HFFc6 (cell line): Measurements from ENCODE around the gene MAN2B2. TPM values are rescaled to one million over a fixed set of nuclear protein-coding genes. Genes with fewer than 3 reads are reported as not detected.

Experiments
- DNase-seq: peaks from one replicate; pipeline ENCODE4 v3.0.0-alpha.2; 2018
- H3K27ac Mint-ChIP-seq: 2 replicates; pipeline ENCODE4 v1.8.0; 2020; ENCODE audit warnings: mild to moderate bottlenecking, mixed read lengths
- H3K27me3 Mint-ChIP-seq: 2 replicates; pipeline ENCODE4 v1.8.0; 2021; ENCODE audit warnings: mild to moderate bottlenecking, moderate library complexity, mixed read lengths; ENCODE audit not compliant: insufficient read depth
- H3K36me3 Mint-ChIP-seq: 2 replicates; pipeline ENCODE4 v1.8.0; 2021; ENCODE audit warnings: low read depth, mixed read lengths
- H3K4me1 Mint-ChIP-seq: 2 replicates; pipeline ENCODE4 v1.8.0; 2020; ENCODE audit warnings: low read depth, mixed read lengths
- H3K4me3 Mint-ChIP-seq: 2 replicates; pipeline ENCODE4 v1.8.0; 2020; ENCODE audit warnings: mild to moderate bottlenecking, moderate library complexity, mixed read lengths
- H3K9me3 Mint-ChIP-seq: 2 replicates; pipeline ENCODE4 v1.8.0; 2020; ENCODE audit warnings: mild to moderate bottlenecking, mixed read lengths
- CTCF ChIP-seq: fragments of 200-600 bp; sonication (generic); IDR thresholded peaks from 2 replicates; pipeline ENCODE4 v1.5.0; 2021; ENCODE audit warnings: antibody characterized with exemption, mild to moderate bottlenecking
- total RNA-seq, 6 experiments: library from RNA; stranded (reverse); fragmentation: NEBNext Ultra II Directional; extraction: Animal tissue kit (Norgen Biotek cat#: 25700); gene quantifications; 2 replicates in 1 of 6; 3 replicates in 5 of 6; pipeline ENCODE4 v1.2.3, GENCODE V29; 2021

MAN2B2 gene
- total RNA-seq, 6 experiments from 2014 or later: 35.8 to 44.5 (median 40.5) TPM

GRCh38 chr4:6598127-6598526 is 23.1 kb downstream of the MAN2B2 start:
- H3K36me3 Mint-ChIP-seq: peaks cover 7% of the 10 kb centered on the region
- DNase-seq: no peak
- no peak for TF ChIP-seq CTCF
- H3K4me1 Mint-ChIP-seq: peaks cover 8% of the 10 kb centered on the region; the same call in 1 of the 2 replicates
- H3K27ac Mint-ChIP-seq: no peak overlapping the region
- H3K9me3 Mint-ChIP-seq: no peaks in the 10 kb centered on the region
- H3K4me3 Mint-ChIP-seq: no peak overlapping the region
- no peaks in the 10 kb centered on the region; the same call in 1 of the 2 replicates for H3K27me3 Mint-ChIP-seq

GRCh38 chr4:6598641-6599040 is 23.7 kb downstream of the MAN2B2 start:
- Mint-ChIP-seq H3K27ac (no peak overlapping the region), H3K9me3 (no peaks in the 10 kb centered on the region), H3K4me1 (peaks cover 8% of the 10 kb centered on the region; the same call in 1 of the 2 replicates), H3K36me3 (peaks cover 10% of the 10 kb centered on the region), H3K4me3 (no peak overlapping the region), H3K27me3 (no peaks in the 10 kb centered on the region; the same call in 1 of the 2 replicates)
- DNase-seq: no peak
- TF ChIP-seq CTCF: no peak

- Mint-ChIP-seq H3K9me3 (peaks cover 14% of the 10 kb centered on the region), H3K36me3 (peaks cover 22% of the 10 kb centered on the region), H3K27ac (no peak overlapping the region), H3K27me3 (no peaks in the 10 kb centered on the region), H3K4me1 (no peaks in the 10 kb centered on the region), H3K4me3 (no peak overlapping the region)
- TF ChIP-seq CTCF: no peak
- no peak for DNase-seq
These were observed 26.8 kb downstream of the MAN2B2 start for GRCh38 chr4:6601661-6602250.

GRCh38 chr4:6602289-6602688 is 27.3 kb downstream of the MAN2B2 start:
- peaks cover 22% of the 10 kb centered on the region for H3K36me3 Mint-ChIP-seq

GRCh38 chr4:6603128-6603527 is 28.1 kb downstream of the MAN2B2 start:
- TF ChIP-seq CTCF: no peak
- Mint-ChIP-seq H3K27ac (no peak overlapping the region), H3K4me1 (no peaks in the 10 kb centered on the region), H3K27me3 (no peaks in the 10 kb centered on the region), H3K4me3 (no peak overlapping the region), H3K9me3 (peaks cover 14% of the 10 kb centered on the region), H3K36me3 (peaks cover 22% of the 10 kb centered on the region)
- DNase-seq: no peak

More at GRCh38 chr4:6602289-6602688, 27.3 kb downstream of the MAN2B2 start:
- Mint-ChIP-seq H3K9me3 (peaks cover 14% of the 10 kb centered on the region), H3K27me3 (no peaks in the 10 kb centered on the region), H3K27ac (no peak overlapping the region), H3K4me1 (no peaks in the 10 kb centered on the region), H3K4me3 (no peak overlapping the region)
- no peak for TF ChIP-seq CTCF
- DNase-seq: no peak
